Kidney epithelial cell (primary cell): ENCODE data around the gene AK4. TPM values are rescaled to one million over a fixed set of nuclear protein-coding genes. Genes with fewer than 3 reads are reported as not detected.
"Not testable (repeated sequence)": the region's sequence is repeated elsewhere in the genome, so short reads cannot be mapped to it uniquely, and the experiment has no call there.

Source experiments
- DNase-seq: peaks from one replicate; pipeline ENCODE4 v3.0.0-alpha.2; 2010; ENCODE audit warnings: low read depth
- H3K27me3 ChIP-seq: 2 replicates; pipeline ENCODE4 v1.6.0; 2011; ENCODE audit warnings: low read length; ENCODE audit not compliant: control insufficient read depth, insufficient read depth
- H3K36me3 ChIP-seq: 2 replicates; pipeline ENCODE4 v1.5.1; 2011; ENCODE audit warnings: low read length; ENCODE audit not compliant: control insufficient read depth, insufficient read depth
- H3K4me3 ChIP-seq: 2 replicates; pipeline ENCODE4 v1.5.1; 2011; ENCODE audit warnings: low read depth, mild to moderate bottlenecking, control low read depth, low read length
- total RNA-seq: library from RNA; depleted of rRNA; stranded (reverse); fragments of >200 nt; gene quantifications from 2 replicates; pipeline ENCODE4 v1.2.3, GENCODE V29; 2015
- TF ChIP-seq, protein P1 (sequence below): IDR thresholded peaks from 2 replicates; pipeline ENCODE4 v1.5.1; 2011; ENCODE audit warnings: mild to moderate bottlenecking, moderate library complexity, low read length, control low read depth, inconsistent platforms; ENCODE audit not compliant: insufficient read depth, poor library complexity, severe bottlenecking

The AK4 gene
- total RNA-seq, 1 donor from 2014 or later: 25.2 TPM

GRCh38 chr1:65112811-65113210 lies 35.2 kb upstream of the AK4 start:
- Histone ChIP-seq H3K27me3 (no peaks in the 10 kb centered on the region), H3K4me3 (no peak overlapping the region), H3K36me3 (no peaks in the 10 kb centered on the region)
- DNase-seq: no peak
- TF ChIP-seq, protein P1, sequence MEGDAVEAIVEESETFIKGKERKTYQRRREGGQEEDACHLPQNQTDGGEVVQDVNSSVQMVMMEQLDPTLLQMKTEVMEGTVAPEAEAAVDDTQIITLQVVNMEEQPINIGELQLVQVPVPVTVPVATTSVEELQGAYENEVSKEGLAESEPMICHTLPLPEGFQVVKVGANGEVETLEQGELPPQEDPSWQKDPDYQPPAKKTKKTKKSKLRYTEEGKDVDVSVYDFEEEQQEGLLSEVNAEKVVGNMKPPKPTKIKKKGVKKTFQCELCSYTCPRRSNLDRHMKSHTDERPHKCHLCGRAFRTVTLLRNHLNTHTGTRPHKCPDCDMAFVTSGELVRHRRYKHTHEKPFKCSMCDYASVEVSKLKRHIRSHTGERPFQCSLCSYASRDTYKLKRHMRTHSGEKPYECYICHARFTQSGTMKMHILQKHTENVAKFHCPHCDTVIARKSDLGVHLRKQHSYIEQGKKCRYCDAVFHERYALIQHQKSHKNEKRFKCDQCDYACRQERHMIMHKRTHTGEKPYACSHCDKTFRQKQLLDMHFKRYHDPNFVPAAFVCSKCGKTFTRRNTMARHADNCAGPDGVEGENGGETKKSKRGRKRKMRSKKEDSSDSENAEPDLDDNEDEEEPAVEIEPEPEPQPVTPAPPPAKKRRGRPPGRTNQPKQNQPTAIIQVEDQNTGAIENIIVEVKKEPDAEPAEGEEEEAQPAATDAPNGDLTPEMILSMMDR: no peak

GRCh38 chr1:65113298-65113697 lies 34.7 kb upstream of the AK4 start:
- TF ChIP-seq, protein P1: no peak
- H3K36me3 ChIP-seq: no peaks in the 10 kb centered on the region
- no peaks in the 10 kb centered on the region for H3K27me3 ChIP-seq
- no peak for DNase-seq
- H3K4me3 ChIP-seq: no peak overlapping the region

GRCh38 chr1:65114322-65114721 lies 33.7 kb upstream of the AK4 start:
- TF ChIP-seq, protein P1: no peak
- Histone ChIP-seq H3K36me3 (no peaks in the 10 kb centered on the region), H3K27me3 (no peaks in the 10 kb centered on the region), H3K4me3 (no peak overlapping the region)
- DNase-seq: no peak

DNA sequence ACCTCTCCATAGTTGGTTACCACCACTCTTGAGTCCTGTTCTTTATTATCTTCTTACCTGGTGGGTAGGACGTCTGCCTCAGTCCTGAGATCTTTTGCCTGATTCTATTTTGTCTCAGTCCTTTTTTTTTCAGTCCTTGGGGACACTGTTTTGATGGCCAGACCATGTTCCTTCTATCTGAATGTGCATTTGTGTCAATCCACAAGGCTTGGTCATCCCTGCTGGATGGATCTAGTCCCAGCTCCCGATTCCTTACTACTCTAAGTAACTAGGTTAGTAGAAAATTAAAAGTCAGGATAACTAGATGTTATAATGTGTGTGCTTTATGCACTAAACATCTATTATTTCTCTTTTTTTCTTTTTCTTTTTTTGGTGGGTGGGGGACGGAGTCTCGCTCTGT lies 28.1 kb upstream of the AK4 start:
- Histone ChIP-seq H3K36me3 (no peaks in the 10 kb centered on the region), H3K27me3 (no peaks in the 10 kb centered on the region), H3K4me3 (no peak overlapping the region)
- TF ChIP-seq, protein P1: no peak
- DNase-seq: no peak

- not testable (repeated sequence) for H3K27me3 ChIP-seq, H3K4me3 ChIP-seq, DNase-seq, H3K36me3 ChIP-seq
These were observed 18.9 kb upstream of the AK4 start for GRCh38 chr1:65129104-65129503.

DNA sequence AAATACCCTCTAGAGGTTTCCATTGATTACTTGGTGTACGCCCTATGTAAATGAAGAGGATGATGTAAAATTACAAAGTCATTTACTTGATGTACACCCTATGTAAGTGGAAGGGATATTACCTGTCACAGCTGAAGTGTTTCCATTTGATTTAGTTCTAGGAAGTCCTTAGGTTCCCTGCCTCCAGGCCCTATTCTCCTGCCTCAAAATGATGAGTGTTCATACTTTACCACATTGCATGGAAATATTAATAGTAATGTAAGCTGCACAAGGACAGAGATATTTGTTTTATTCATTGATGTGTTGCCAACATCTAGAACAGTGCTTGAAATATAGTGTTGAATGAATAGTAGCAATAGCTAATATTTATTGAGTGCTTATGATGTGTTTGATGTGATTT lies 9.5 kb upstream of the AK4 start:
- Histone ChIP-seq H3K4me3 (no peak overlapping the region), H3K27me3 (no peaks in the 10 kb centered on the region), H3K36me3 (no peaks in the 10 kb centered on the region)
- DNase-seq: no peak
- TF ChIP-seq, protein P1: no peak

DNA sequence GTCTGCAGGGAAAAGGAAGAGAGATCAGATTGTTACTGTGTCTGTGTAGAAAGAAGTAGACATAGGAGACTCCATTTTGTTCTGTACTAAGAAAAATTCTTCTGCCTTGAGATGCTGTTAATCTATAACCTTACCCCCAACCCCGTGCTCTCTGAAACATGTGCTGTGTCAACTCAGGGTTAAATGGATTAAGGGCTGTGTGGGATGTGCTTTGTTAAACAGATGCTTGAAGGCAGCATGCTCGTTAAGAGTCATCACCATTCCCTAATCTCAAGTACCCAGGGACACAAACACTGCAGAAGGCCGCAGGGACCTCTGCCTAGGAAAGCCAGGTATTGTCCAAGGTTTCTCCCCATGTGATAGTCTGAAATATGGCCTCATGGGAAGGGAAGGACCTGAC lies 8.2 kb upstream of the AK4 start:
- H3K27me3 ChIP-seq, H3K36me3 ChIP-seq, H3K4me3 ChIP-seq, DNase-seq: not testable (repeated sequence)
